Subcutaneous abdominal adipose tissue (tissue), 5 donors: ENCODE measurements around the gene GP1BB.
"Not testable (repeated sequence)": the region's sequence is repeated elsewhere in the genome, so short reads cannot be mapped to it uniquely, and the experiment has no call there.

ENCODE experiments used
- H3K27ac ChIP-seq: one replicate; pipeline ENCODE4 v1.7.0; 2013; ENCODE audit warnings: low read depth, mild to moderate bottlenecking, inconsistent platforms, low read length, moderate library complexity
- H3K27me3 ChIP-seq, 5 donors: one replicate each; pipeline ENCODE4 v1.7.0; 2013; ENCODE audit warnings: low read length in 5 of 5, inconsistent platforms in 1 of 5; ENCODE audit not compliant: control insufficient read depth in 5 of 5, insufficient read depth in 4 of 5
- H3K36me3 ChIP-seq, 5 donors: one replicate each; pipeline ENCODE4 v1.7.0; 2013; ENCODE audit warnings: low read length in 5 of 5; ENCODE audit not compliant: control insufficient read depth in 5 of 5, insufficient read depth in 5 of 5
- H3K4me1 ChIP-seq, 5 donors: one replicate each; pipeline ENCODE4 v1.7.0; 2013; ENCODE audit warnings: low read length in 5 of 5, mild to moderate bottlenecking in 3 of 5, moderate library complexity in 1 of 5; ENCODE audit not compliant: control insufficient read depth in 5 of 5, insufficient read depth in 5 of 5
- H3K4me3 ChIP-seq, 5 donors: one replicate each; pipeline ENCODE4 v1.7.0; 2013; ENCODE audit warnings: low read length in 5 of 5, low read depth in 1 of 5
- H3K9ac ChIP-seq, 5 donors: one replicate each; pipeline ENCODE4 v1.7.0; 2013; ENCODE audit warnings: low read length in 5 of 5, mild to moderate bottlenecking in 4 of 5, moderate library complexity in 3 of 5
- H3K9me3 ChIP-seq, 5 donors: one replicate each; pipeline ENCODE4 v1.7.0; 2013; ENCODE audit warnings: low read length in 5 of 5; ENCODE audit not compliant: control insufficient read depth in 5 of 5
- donor health status: healthy.
- donor health status: healthy.
- donor health status: healthy.
- donor health status: healthy.
- donor health status: healthy.

Gene GP1BB

DNA sequence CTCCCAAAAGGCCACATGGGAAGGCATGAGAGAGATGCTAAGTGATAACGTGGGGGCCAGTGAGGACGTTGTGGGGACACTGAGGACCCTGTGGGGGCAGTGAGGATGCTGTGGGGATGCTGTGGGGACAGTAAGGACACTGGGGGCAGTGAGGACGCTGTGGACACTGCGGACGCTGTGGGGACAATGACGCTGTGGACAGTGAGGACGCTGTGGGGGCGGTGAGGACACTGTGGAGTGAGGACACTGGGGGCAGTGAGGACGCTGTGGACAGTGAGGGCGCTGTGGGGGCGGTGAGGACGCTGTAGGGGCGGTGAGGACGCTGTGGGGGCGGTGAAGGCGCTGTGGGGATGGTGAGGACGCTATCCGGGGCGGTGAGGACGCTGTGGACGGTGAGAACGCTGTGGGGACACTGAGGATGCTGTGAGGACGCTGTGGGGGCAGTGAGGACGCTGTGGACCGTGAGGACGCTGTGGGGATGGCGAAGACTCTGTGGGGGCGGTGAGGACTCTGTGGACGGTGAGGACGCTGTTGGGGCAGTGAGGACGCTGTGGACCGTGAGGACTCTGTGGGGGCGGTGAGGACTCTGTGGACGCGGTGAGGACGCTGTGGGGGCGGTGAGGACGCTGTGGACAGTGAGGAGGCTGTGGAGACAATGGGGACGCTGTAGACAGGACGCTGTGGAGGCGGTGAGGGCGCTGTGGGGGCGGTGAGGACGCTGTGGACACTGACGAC lies 1.8 kb downstream of the GP1BB start:
- Histone ChIP-seq H3K4me1 (peaks cover 0 to 13% (median 8%) of the 10 kb centered on the region in 5 donors), H3K9ac (no peak overlapping the region), H3K4me3 (no peak overlapping the region), H3K27ac (no peak overlapping the region), H3K9me3 (no peaks in the 10 kb centered on the region), H3K27me3 (peaks cover 0 to 41% (median 40%) of the 10 kb centered on the region in 5 donors), H3K36me3 (peaks cover 0 to 12% (median 3%) of the 10 kb centered on the region in 5 donors)

DNA sequence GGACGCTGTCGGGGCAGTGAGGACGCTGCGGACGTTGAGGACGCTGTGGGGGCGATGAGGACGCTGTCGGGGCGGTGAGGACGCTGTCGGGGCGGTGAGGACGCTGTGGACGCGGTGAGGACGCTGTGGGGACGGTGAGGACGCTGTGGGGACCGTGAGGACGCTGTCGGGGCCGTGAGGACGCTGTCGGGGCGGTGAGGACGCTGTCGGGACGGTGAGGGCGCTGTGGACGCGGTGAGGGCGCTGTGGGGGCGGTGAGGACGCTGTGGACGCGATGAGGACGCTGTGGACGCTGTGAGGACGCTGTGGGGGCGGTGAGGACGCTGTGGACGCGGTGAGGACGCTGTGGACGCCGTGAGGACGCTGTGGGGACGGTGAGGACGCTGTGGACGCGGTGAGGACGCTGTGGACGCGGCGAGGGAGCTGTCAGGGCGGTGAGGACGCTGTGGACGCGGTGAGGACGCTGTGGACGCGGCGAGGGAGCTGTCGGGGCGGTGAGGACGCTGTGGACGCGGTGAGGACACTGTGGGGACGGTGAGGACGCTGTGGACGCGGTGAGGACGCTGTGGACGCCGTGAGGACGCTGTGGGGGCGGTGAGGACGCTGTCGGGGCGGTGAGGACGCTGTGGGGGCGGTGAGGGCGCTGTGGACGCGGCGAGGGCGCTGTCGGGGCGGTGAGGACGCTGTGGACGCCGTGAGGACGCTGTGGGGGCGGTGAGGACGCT lies 2.9 kb downstream of the GP1BB start:
- not testable (repeated sequence) for H3K27ac ChIP-seq, H3K9me3 ChIP-seq, H3K4me3 ChIP-seq

DNA sequence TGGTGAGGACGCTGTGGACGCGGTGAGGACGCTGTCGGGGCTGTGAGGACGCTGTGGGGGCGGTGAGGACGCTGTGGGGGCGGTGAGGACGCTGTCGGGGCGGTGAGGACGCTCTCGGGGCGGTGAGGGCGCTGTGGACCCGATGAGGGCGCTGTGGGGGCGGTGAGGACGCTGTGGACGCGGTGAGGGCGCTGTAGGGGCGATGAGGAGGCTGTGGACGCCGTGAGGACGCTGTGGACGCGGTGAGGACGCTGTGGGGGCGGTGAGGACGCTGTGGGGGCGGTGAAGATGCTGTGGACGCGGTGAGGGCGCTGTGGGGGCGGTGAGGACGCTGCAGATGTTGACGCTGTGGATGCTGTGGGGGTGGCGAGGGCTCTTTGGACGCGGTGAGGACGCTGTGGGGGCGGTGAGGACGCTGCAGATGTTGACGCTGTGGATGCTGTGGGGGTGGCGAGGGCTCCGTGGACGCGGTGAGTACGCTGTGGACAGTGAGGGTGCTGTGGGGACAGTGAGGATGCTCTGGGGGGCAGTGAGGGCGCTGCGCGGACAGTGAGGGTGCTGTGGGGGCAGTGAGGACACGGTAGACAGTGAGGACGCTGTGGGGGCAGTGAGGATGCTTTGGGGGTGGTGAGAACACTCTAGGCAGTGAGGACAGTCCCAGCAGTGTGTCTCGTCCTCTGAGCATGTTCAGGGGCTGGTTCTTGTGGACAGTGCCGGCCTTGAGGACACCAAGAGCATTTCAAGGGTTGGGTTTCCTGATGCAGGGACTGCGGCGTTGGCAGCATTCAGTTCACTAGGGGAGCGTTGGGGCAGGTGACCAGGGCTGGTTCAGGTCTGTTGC lies 4.2 kb downstream of the GP1BB start:
- no peaks in the 10 kb centered on the region for H3K9me3 ChIP-seq
- peaks cover 0 to 22% (median 15%) of the 10 kb centered on the region in 5 donors for H3K4me1 ChIP-seq
- H3K4me3 ChIP-seq, result no peak overlapping the region
- H3K36me3 ChIP-seq, result peaks cover 0 to under 1% (median 0%) of the 10 kb centered on the region in 5 donors
- no peak overlapping the region for H3K27ac ChIP-seq
- no peak overlapping the region for H3K9ac ChIP-seq
- H3K27me3 ChIP-seq, result peaks cover 0 to 35% (median 25%) of the 10 kb centered on the region in 5 donors

More for the DNA sequence above, 2.9 kb downstream of the GP1BB start:
- not testable (repeated sequence) for H3K9ac ChIP-seq, H3K36me3 ChIP-seq
- Histone ChIP-seq H3K27me3 (peaks cover 0 to 37% (median 31%) of the 10 kb centered on the region in 5 donors), H3K4me1 (peaks cover 0 to 22% (median 15%) of the 10 kb centered on the region in 5 donors)

DNA sequence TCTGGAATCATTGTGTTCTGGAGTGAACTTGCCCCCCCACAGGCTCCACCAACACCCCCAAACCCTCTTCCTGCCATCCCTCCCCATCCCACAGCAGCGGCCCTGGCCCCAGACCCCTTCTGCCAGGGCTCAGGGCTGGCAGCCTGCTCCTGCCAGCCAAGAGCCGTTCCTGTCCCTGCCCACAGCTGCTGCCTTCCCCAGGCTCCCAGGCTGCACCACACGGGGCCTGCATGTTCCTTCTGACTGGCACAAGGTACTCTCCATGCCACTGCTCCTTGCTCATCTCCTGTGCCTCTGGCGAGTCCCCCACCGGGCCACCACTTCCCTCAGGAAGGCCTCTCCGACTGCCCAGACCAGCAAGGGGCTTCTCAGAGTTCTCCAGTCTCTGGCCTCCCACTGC lies 4.9 kb downstream of the GP1BB start:
- peaks cover 0 to 16% (median 10%) of the 10 kb centered on the region in 5 donors for H3K4me1 ChIP-seq
- H3K36me3 ChIP-seq, result no peaks in the 10 kb centered on the region
- H3K27ac ChIP-seq, result no peak overlapping the region

DNA sequence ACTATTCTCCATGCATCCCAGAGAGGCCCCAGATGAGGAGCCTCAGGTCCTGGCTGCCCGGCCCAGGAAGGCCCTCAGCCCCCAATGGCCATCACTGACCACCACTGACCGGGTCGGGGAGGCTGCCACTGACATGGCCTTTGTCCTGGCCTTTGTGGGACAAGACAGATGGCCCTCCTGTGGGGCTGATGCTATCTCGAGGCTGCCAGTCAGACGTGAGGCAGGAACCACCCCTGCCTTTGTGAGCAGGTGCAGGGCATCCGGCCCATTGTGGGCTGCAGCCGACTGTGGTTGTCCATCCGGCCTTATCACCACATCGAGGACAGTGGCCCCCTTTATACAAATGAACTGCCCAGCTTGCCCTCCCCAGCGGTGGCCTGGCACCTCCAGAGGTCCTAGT lies 5.5 kb downstream of the GP1BB start:
- H3K27ac ChIP-seq, result no peak overlapping the region
- peaks cover 0 to 24% (median 17%) of the 10 kb centered on the region in 5 donors for H3K27me3 ChIP-seq
- H3K36me3 ChIP-seq, result no peaks in the 10 kb centered on the region
- no peaks in the 10 kb centered on the region for H3K9me3 ChIP-seq
- H3K4me3 ChIP-seq, result no peak overlapping the region
- peak overlapping the region in 1 of 5 donors; percentile 19 for H3K9ac ChIP-seq
- peaks cover 0 to 14% (median 7%) of the 10 kb centered on the region in 5 donors for H3K4me1 ChIP-seq

More for the DNA sequence above, 4.9 kb downstream of the GP1BB start:
- no peak overlapping the region for H3K9ac ChIP-seq
- H3K27me3 ChIP-seq, result peaks cover 0 to 27% (median 21%) of the 10 kb centered on the region in 5 donors
- H3K9me3 ChIP-seq, result no peaks in the 10 kb centered on the region
- H3K4me3 ChIP-seq, result no peak overlapping the region

DNA sequence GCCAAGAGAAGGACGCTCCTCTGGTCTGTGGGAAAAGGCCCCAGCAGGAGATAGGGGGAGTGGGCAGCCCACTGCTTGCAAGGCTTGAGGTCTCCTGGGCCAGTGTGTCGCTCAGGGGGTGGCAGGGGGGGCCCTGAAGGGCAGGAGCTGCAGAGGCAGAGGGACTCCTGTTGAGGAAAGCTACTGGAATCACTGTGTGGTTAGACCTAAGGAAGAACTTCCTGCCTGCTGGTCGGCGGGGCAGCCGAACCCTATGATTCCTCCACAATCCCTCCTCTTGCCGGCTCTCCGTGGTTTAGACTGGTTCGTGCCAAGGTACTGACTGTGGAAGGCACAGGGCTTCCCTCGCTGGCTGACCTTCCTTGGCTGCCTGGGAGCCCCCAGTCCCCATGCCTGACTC lies 6.2 kb downstream of the GP1BB start:
- H3K27ac ChIP-seq, result no peak overlapping the region
- no peak overlapping the region for H3K4me3 ChIP-seq
- peaks cover 0 to 14% (median 7%) of the 10 kb centered on the region in 5 donors for H3K4me1 ChIP-seq
- H3K27me3 ChIP-seq, result peaks cover 0 to 21% (median 13%) of the 10 kb centered on the region in 5 donors
- H3K9me3 ChIP-seq, result no peaks in the 10 kb centered on the region
- no peaks in the 10 kb centered on the region for H3K36me3 ChIP-seq
- no peak overlapping the region for H3K9ac ChIP-seq

DNA sequence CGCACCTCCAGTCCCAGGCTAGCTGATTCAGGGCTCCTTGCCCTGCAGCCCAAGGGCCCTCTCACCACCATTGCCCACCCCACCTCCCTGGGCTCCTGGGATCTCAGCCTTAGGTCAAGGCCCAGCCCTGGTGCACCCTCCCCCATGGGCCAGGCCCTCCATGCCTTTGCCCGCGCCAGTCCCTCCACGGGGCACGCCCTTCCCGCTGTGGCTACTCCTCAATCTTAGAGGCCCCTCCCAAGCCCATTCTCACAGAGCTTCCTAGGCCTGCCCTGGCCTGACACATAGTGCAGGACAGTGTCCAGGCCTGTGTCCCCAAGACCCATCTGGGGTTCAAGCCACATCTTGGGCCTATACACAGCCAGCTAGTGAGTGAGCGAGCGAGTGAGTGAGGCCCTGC lies 6.9 kb downstream of the GP1BB start:
- Histone ChIP-seq H3K27me3 (peaks cover 0 to 14% (median 7%) of the 10 kb centered on the region in 5 donors), H3K4me3 (no peak overlapping the region), H3K27ac (no peak overlapping the region), H3K36me3 (no peaks in the 10 kb centered on the region), H3K9ac (peak overlapping the region in 3 of 5 donors; percentile 47 to 58 (median 53)), H3K9me3 (no peaks in the 10 kb centered on the region), H3K4me1 (peaks cover 0 to 14% (median 7%) of the 10 kb centered on the region in 5 donors)

DNA sequence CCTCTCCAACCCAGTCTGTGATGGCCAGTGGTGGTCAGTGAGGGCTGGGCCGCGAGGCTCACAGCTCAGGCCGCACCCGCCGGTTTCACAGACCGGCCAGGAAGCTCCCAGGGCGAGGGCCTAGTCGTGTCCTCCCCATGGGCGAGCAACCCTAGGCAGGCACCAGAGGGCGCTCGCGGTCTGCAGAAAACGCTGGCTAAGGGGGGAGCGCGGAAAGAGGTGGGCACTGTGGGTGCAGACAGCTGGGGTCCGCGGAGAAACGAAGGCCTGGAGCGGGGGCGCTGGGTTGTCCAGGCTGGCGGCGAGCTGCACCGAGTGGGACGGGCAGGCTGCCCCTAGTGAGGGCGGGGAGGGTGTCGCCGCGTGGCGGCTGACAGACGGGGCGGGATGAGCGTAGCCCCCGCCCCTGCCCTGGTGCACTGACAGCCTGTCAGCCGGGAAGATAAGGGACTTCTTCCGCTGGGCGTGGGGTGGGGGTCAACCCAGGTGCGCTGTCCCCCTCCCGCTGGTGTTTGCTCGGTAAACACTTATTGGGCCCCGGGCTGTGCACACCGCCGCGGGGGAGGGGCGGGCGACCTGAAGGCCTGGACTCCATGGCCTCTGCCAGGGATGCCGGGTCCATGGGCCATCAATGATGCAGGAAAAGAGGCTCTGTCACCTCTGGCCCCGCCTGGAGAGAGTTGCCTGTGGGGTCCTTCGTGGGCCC lies 7.5 kb downstream of the GP1BB start:
- Histone ChIP-seq H3K9ac (peak overlapping the region in 3 of 5 donors; percentile 47 to 58 (median 53)), H3K4me3 (peak overlapping the region in 4 of 5 donors; percentile 36 to 63 (median 44)), H3K4me1 (peaks cover 0 to 14% (median 7%) of the 10 kb centered on the region in 5 donors), H3K36me3 (no peaks in the 10 kb centered on the region), H3K9me3 (no peaks in the 10 kb centered on the region), H3K27ac (no peak overlapping the region), H3K27me3 (peaks cover 0 to 9% (median 6%) of the 10 kb centered on the region in 5 donors)

DNA sequence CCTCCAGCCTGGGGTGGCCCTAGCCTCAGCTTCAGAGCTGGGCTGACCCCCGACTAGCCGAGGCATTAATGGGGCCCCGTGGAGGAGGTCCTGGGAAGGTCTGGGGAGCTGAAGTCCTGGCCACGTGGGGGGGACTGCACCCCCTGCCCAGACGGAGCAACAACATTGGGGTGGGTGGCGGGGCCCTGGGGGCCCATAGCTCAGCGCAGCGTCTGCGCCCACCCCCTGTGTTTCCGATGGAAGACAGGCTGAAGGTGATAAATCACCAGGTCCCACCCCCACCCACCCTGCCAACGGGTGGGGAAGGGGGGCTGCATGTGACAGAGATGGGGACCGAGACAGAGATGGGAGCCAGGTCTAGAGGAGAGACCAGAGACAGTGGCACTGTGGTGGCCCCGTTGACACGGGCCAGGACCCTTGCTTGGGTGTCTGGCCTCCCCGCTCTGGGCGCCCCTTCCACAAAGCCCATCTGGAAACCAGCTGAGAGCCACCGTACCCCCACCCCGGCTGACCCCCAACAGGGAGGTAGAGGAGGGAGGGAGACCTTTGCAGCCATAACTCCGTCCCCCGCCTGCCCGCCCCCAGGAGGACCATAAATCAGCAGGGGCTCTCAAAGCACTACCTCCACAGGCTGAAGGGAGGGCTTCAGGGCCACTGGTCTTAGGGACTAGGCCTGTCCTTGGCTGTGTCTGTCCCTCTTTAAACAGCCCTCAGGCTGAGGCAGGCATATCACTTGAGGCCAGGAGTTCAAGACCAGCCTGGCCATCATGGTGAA lies 8.2 kb downstream of the GP1BB start:
- H3K36me3 ChIP-seq, result no peaks in the 10 kb centered on the region
- no peak overlapping the region for H3K27ac ChIP-seq
- H3K27me3 ChIP-seq, result peaks cover 2 to 9% (median 4%) of the 10 kb centered on the region in 5 donors
- no peak overlapping the region for H3K4me3 ChIP-seq
- peaks cover 0 to 14% (median 7%) of the 10 kb centered on the region in 5 donors for H3K4me1 ChIP-seq
- H3K9me3 ChIP-seq, result no peaks in the 10 kb centered on the region
- H3K9ac ChIP-seq, result no peak overlapping the region
